ENCODE results near the gene RNF223.

- TF ChIP-seq FOS (IDR thresholded peaks at IDR 0.05; ENCODE audit: borderline replicate concordance, insufficient read depth, low read length) (no peak), POLR2A (IDR thresholded peaks at IDR 0.05; ENCODE audit: low read depth, low read length) (no peak), JUN (IDR thresholded peaks at IDR 0.05; ENCODE audit: borderline replicate concordance, insufficient read depth, insufficient read length, low read depth) (no peak), EZH2 (IDR thresholded peaks at IDR 0.05; ENCODE audit: borderline replicate concordance, low read depth, low read length, severe bottlenecking) (no peak)
These were observed 8.8 kb upstream of the RNF223 start for GRCh38 chr1:1082776-1083415.
